H1 (cell line): ENCODE results near the gene SPDEF. TPM values are rescaled to one million over a fixed set of nuclear protein-coding genes. Genes with fewer than 3 reads are reported as not detected.

Experiments
- KDM1A ChIP-seq: fragments of 200-600, 300-600 bp; sonication (generic); IDR thresholded peaks from 2 replicates; pipeline ENCODE4 v1.7.1; 2016; ENCODE audit warnings: mild to moderate bottlenecking, low read length, borderline replicate concordance
- polyA plus RNA-seq, 7 experiments: library from polyadenylated mRNA; depleted of rRNA in 3 of 7; stranded (reverse) in 5 of 7; unstranded in 2 of 7; fragments of >200 nt in 5 of 7; fragments of 200-250 nt in 2 of 7; gene quantifications; 1 replicate in 5 of 7; 2 replicates in 1 of 7; 4 replicates in 1 of 7; pipeline versions ENCODE4 v1.2.1 to v1.2.3, GENCODE V29; 2011 to 2013; ENCODE audit warnings: missing spikeins in 2 of 7, mixed read lengths in 2 of 7
- total RNA-seq: library from RNA; stranded (reverse); fragmentation: NEBNext Ultra II Directional; extraction: Animal tissue kit (Norgen Biotek cat#: 25700); gene quantifications from 2 replicates; pipeline ENCODE4 v1.2.1, GENCODE V29; 2021
- TF ChIP-seq, protein P1 (sequence below): fragments of 300-600 bp; sonication (generic); IDR thresholded peaks from 2 replicates; pipeline ENCODE4 v1.7.1; 2012; ENCODE audit warnings: low read length, moderate library complexity, mild to moderate bottlenecking, inconsistent platforms; ENCODE audit not compliant: insufficient replicate concordance

The SPDEF gene
- total and polyA plus RNA-seq, 2 of the 8 experiments (the other 6 are each of a cell fraction or from before 2014, with no cell fraction given): 0.15 to 0.30 TPM

GRCh38 chr6:34549026-34549803 is 6.9 kb downstream of the SPDEF start (continued):
- TF ChIP-seq, protein P1, sequence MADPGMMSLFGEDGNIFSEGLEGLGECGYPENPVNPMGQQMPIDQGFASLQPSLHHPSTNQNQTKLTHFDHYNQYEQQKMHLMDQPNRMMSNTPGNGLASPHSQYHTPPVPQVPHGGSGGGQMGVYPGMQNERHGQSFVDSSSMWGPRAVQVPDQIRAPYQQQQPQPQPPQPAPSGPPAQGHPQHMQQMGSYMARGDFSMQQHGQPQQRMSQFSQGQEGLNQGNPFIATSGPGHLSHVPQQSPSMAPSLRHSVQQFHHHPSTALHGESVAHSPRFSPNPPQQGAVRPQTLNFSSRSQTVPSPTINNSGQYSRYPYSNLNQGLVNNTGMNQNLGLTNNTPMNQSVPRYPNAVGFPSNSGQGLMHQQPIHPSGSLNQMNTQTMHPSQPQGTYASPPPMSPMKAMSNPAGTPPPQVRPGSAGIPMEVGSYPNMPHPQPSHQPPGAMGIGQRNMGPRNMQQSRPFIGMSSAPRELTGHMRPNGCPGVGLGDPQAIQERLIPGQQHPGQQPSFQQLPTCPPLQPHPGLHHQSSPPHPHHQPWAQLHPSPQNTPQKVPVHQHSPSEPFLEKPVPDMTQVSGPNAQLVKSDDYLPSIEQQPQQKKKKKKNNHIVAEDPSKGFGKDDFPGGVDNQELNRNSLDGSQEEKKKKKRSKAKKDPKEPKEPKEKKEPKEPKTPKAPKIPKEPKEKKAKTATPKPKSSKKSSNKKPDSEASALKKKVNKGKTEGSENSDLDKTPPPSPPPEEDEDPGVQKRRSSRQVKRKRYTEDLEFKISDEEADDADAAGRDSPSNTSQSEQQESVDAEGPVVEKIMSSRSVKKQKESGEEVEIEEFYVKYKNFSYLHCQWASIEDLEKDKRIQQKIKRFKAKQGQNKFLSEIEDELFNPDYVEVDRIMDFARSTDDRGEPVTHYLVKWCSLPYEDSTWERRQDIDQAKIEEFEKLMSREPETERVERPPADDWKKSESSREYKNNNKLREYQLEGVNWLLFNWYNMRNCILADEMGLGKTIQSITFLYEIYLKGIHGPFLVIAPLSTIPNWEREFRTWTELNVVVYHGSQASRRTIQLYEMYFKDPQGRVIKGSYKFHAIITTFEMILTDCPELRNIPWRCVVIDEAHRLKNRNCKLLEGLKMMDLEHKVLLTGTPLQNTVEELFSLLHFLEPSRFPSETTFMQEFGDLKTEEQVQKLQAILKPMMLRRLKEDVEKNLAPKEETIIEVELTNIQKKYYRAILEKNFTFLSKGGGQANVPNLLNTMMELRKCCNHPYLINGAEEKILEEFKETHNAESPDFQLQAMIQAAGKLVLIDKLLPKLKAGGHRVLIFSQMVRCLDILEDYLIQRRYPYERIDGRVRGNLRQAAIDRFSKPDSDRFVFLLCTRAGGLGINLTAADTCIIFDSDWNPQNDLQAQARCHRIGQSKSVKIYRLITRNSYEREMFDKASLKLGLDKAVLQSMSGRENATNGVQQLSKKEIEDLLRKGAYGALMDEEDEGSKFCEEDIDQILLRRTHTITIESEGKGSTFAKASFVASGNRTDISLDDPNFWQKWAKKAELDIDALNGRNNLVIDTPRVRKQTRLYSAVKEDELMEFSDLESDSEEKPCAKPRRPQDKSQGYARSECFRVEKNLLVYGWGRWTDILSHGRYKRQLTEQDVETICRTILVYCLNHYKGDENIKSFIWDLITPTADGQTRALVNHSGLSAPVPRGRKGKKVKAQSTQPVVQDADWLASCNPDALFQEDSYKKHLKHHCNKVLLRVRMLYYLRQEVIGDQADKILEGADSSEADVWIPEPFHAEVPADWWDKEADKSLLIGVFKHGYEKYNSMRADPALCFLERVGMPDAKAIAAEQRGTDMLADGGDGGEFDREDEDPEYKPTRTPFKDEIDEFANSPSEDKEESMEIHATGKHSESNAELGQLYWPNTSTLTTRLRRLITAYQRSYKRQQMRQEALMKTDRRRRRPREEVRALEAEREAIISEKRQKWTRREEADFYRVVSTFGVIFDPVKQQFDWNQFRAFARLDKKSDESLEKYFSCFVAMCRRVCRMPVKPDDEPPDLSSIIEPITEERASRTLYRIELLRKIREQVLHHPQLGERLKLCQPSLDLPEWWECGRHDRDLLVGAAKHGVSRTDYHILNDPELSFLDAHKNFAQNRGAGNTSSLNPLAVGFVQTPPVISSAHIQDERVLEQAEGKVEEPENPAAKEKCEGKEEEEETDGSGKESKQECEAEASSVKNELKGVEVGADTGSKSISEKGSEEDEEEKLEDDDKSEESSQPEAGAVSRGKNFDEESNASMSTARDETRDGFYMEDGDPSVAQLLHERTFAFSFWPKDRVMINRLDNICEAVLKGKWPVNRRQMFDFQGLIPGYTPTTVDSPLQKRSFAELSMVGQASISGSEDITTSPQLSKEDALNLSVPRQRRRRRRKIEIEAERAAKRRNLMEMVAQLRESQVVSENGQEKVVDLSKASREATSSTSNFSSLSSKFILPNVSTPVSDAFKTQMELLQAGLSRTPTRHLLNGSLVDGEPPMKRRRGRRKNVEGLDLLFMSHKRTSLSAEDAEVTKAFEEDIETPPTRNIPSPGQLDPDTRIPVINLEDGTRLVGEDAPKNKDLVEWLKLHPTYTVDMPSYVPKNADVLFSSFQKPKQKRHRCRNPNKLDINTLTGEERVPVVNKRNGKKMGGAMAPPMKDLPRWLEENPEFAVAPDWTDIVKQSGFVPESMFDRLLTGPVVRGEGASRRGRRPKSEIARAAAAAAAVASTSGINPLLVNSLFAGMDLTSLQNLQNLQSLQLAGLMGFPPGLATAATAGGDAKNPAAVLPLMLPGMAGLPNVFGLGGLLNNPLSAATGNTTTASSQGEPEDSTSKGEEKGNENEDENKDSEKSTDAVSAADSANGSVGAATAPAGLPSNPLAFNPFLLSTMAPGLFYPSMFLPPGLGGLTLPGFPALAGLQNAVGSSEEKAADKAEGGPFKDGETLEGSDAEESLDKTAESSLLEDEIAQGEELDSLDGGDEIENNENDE: no peak
- TF ChIP-seq KDM1A: no peak
